SH-SY5Y (cell line): ENCODE results near the gene PLCB4.

Experiments used
- GATA2 ChIP-seq: IDR thresholded peaks from 2 replicates; pipeline ENCODE4 v1.6.1; 2011; ENCODE audit warnings: mild to moderate bottlenecking, low read depth, low read length
- GATA3 ChIP-seq: IDR thresholded peaks from 2 replicates; pipeline ENCODE4 v1.6.1; 2011; ENCODE audit warnings: low read depth, mild to moderate bottlenecking, low read length, moderate library complexity

DNA sequence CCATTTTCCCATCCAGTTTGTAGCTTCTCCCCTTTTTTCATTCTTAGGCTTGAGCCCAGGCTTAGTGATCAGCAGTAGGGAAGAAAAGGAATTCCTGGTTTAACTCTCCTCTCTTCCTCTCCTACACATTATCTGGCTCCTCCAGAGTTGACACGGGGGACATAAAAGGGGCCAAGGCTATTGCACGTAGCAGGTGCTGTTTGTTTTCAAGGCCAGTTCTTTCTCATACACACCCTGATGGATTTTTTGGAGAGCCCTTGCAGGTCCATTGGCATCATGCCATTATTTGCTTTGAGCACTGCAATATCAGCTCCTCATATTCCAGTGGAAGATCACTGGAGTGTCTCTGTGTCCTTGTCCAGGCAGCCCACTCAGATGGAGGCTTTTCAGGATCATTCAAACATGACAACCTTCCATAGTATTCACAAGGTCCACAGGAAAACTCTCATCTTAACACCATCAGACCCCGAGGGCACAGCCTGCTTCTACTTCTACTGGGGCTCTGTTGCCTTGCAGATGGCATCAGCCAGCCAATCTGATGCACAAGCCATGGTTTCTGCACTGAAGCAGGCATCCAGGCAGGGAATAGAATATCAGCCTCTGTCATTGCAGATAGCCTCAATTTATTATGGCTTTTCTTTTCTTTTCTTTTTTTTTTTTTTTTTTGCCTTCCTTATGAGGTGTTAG is 18.8 kb downstream of the PLCB4 start:
- TF ChIP-seq GATA2 (peak; percentile 91), GATA3 (peak; percentile 76)
